ENCODE measurements around the gene WDFY2.

WDFY2 gene

DNA sequence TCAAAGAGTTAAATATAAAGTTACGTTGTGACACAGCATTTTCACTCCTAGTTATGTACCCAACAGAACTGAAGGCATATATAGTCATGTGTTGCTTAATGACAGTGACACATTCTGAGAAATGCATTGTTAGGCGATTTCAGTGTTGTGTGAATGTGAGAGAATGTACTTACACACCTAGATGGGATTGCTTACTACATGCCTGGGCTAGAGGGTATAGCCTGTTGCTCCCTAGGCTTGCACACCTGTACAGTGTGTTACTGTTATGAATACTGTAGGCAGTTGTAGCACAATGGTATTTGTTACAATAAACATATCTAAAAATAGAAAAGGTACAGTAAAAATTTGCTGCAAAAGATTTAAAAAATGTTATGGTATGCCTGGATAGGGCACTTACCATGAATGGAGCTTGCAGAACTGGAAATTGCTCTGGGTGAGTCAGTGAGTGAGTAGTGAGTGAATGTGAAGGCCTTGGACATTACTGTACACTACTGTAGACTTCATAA, 130.5 kb downstream of the WDFY2 start:
- Histone ChIP-seq H3K4me3 (ENCODE audit: insufficient read depth, low read length, poor library complexity, severe bottlenecking) (no peak overlapping the region), H3K27me3 (ENCODE audit: low read length) (no peaks in the 10 kb centered on the region), H3K4me2 (ENCODE audit: low read depth, low read length, poor library complexity, severe bottlenecking) (no peak overlapping the region), H3K9me3 (ENCODE audit: insufficient read depth, low read length) (no peaks in the 10 kb centered on the region), H3K36me3 (ENCODE audit: low read length) (no peaks in the 10 kb centered on the region), H3K9ac (ENCODE audit: low read length) (no peak overlapping the region), H3F3A (ENCODE audit: insufficient read depth) (no peaks in the 10 kb centered on the region), H4K20me1 (ENCODE audit: low read depth, low read length) (no peaks in the 10 kb centered on the region), H3K27ac (ENCODE audit: low read depth, low read length) (no peak overlapping the region), H2AFZ (ENCODE audit: low read depth, low read length, severe bottlenecking) (no peak overlapping the region), H3K9me2 (replicated peaks; ENCODE audit: insufficient read depth, low read length) (no peaks in the 10 kb centered on the region), H3K79me2 (ENCODE audit: insufficient read depth, low read length) (no peaks in the 10 kb centered on the region)
- TF ChIP-seq, protein P1, sequence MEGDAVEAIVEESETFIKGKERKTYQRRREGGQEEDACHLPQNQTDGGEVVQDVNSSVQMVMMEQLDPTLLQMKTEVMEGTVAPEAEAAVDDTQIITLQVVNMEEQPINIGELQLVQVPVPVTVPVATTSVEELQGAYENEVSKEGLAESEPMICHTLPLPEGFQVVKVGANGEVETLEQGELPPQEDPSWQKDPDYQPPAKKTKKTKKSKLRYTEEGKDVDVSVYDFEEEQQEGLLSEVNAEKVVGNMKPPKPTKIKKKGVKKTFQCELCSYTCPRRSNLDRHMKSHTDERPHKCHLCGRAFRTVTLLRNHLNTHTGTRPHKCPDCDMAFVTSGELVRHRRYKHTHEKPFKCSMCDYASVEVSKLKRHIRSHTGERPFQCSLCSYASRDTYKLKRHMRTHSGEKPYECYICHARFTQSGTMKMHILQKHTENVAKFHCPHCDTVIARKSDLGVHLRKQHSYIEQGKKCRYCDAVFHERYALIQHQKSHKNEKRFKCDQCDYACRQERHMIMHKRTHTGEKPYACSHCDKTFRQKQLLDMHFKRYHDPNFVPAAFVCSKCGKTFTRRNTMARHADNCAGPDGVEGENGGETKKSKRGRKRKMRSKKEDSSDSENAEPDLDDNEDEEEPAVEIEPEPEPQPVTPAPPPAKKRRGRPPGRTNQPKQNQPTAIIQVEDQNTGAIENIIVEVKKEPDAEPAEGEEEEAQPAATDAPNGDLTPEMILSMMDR (IDR thresholded peaks at IDR 0.05; ENCODE audit: insufficient read depth, low read length, poor library complexity, severe bottlenecking): no peak

DNA sequence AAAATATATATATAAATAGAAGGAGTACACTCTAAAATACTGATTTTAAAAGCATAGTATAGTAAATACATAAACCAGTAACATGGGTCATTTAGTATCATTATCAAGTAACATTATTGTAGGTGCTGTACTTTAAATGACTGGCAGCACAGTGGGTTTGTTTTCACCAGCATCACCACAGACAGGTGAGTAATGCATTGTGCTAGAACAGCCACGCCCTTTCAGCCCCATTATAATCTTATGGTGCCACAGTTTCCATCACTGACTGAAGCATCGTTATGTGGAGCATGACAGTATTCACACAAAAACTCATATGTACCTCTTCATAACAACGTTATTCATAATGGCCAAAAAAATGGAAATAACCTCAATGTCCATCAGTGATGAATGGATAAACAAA, 131.4 kb downstream of the WDFY2 start:
- no peaks in the 10 kb centered on the region for H3K27me3 ChIP-seq (ENCODE audit: low read length)
- no peaks in the 10 kb centered on the region for H3K36me3 ChIP-seq (ENCODE audit: low read length)
- H3K9me3 ChIP-seq (ENCODE audit: insufficient read depth, low read length): no peaks in the 10 kb centered on the region
- TF ChIP-seq, protein P1 (IDR thresholded peaks at IDR 0.05; ENCODE audit: insufficient read depth, low read length, poor library complexity, severe bottlenecking): no peak
- TF ChIP-seq EZH2phosphoT487 (conservative IDR thresholded peaks at IDR 0.05; ENCODE audit: low read length): no peak
- no peaks in the 10 kb centered on the region for H3F3A ChIP-seq (ENCODE audit: insufficient read depth)
- no peak overlapping the region for H3K4me2 ChIP-seq (ENCODE audit: low read depth, low read length, poor library complexity, severe bottlenecking)
- H3K4me3 ChIP-seq (ENCODE audit: insufficient read depth, low read length, poor library complexity, severe bottlenecking): no peak overlapping the region
- H3K27ac ChIP-seq (ENCODE audit: low read depth, low read length): no peak overlapping the region
- no peaks in the 10 kb centered on the region for H4K20me1 ChIP-seq (ENCODE audit: low read depth, low read length)
- H3K9me2 ChIP-seq (replicated peaks; ENCODE audit: insufficient read depth, low read length): no peaks in the 10 kb centered on the region
- H3K79me2 ChIP-seq (ENCODE audit: insufficient read depth, low read length): no peaks in the 10 kb centered on the region
- H3K9ac ChIP-seq (ENCODE audit: low read length): no peak overlapping the region
- no peak overlapping the region for H2AFZ ChIP-seq (ENCODE audit: low read depth, low read length, severe bottlenecking)

DNA sequence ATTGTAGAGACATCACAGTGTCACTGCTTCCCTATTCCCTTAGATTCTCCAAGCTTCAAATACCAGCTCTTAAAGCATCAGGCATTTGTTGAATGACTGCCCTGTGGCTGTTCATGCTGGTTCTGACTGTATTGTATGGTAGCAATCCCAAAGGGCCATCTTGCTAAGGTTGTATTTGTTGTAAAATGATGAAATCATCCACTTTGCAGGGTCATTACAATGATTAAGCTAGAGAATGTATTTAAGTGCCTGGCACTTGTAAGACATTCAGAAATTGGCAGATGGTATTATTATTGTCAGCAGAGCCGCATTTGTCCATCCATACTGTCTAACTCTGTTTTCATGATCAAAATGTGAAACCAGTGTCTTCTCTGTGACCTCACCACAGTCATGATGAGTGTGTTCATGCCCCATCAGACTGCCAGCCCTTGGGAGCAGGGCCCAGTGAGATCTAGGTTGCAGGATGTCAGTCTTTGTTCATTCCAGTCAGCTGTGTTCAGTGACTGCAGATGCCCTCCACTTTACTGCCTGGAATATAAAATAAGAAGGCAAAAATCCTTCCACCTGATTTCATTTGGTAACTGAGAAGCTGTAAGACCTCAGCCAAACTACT, 133.6 kb downstream of the WDFY2 start:
- H3K9ac ChIP-seq (ENCODE audit: low read length): no peak overlapping the region
- H3K9me3 ChIP-seq (ENCODE audit: insufficient read depth, low read length): no peaks in the 10 kb centered on the region
- TF ChIP-seq, protein P1 (IDR thresholded peaks at IDR 0.05; ENCODE audit: insufficient read depth, low read length, poor library complexity, severe bottlenecking): no peak
- TF ChIP-seq EZH2phosphoT487 (conservative IDR thresholded peaks at IDR 0.05; ENCODE audit: low read length): no peak
- H3K4me3 ChIP-seq (ENCODE audit: insufficient read depth, low read length, poor library complexity, severe bottlenecking): no peak overlapping the region
- H3K27me3 ChIP-seq (ENCODE audit: low read length): no peaks in the 10 kb centered on the region
- H3K4me2 ChIP-seq (ENCODE audit: low read depth, low read length, poor library complexity, severe bottlenecking): no peak overlapping the region
- no peak overlapping the region for H3K27ac ChIP-seq (ENCODE audit: low read depth, low read length)
- no peaks in the 10 kb centered on the region for H3K9me2 ChIP-seq (replicated peaks; ENCODE audit: insufficient read depth, low read length)
- H3K79me2 ChIP-seq (ENCODE audit: insufficient read depth, low read length): no peaks in the 10 kb centered on the region
- no peaks in the 10 kb centered on the region for H3F3A ChIP-seq (ENCODE audit: insufficient read depth)
- no peaks in the 10 kb centered on the region for H4K20me1 ChIP-seq (ENCODE audit: low read depth, low read length)
- H3K36me3 ChIP-seq (ENCODE audit: low read length): no peaks in the 10 kb centered on the region
- H2AFZ ChIP-seq (ENCODE audit: low read depth, low read length, severe bottlenecking): no peak overlapping the region
